Kidney (tissue), 22 donors: ENCODE results near the gene P4HA1. TPM values are rescaled to one million over a fixed set of nuclear protein-coding genes. Genes with fewer than 3 reads are reported as not detected.

ENCODE experiments used
- DNase-seq, 5 donors: peaks; one replicate each; pipeline ENCODE4 v3.0.0-alpha.2; 2013 to 2020
- FAIRE-seq: peaks from 2 replicates; lab custom pipeline; 2012; peaks lifted over from hg19 to GRCh38; lab: Jason Lieb, UNC
- H3K27ac ChIP-seq, 2 donors: one replicate each; pipeline ENCODE4 v1.7.0; 2013; ENCODE audit warnings: low read depth in 2 of 2, low read length in 2 of 2, inconsistent platforms in 1 of 2
- H3K27me3 ChIP-seq: one replicate; pipeline ENCODE4 v1.7.1; 2013; ENCODE audit warnings: low read length, inconsistent platforms; ENCODE audit not compliant: control insufficient read depth, insufficient read depth
- H3K36me3 ChIP-seq, 3 donors: one replicate each; pipeline versions ENCODE4 v1.7.0 to v1.7.1; 2013; ENCODE audit warnings: low read length in 3 of 3, control low read depth in 1 of 3, inconsistent platforms in 1 of 3; ENCODE audit not compliant: insufficient read depth in 3 of 3, control insufficient read depth in 2 of 3
- H3K4me1 ChIP-seq, 3 donors: one replicate each; pipeline versions ENCODE4 v1.7.0 to v1.7.1; 2013; ENCODE audit warnings: low read length in 3 of 3, inconsistent platforms in 1 of 3, low read depth in 1 of 3; ENCODE audit not compliant: control insufficient read depth in 2 of 3, insufficient read depth in 2 of 3
- H3K4me3 ChIP-seq, 3 donors: one replicate each; pipeline versions ENCODE4 v1.7.0 to v1.8.1; 2013; ENCODE audit warnings: low read length in 3 of 3, control low read depth in 1 of 3, inconsistent platforms in 1 of 3
- H3K9ac ChIP-seq, 3 donors: one replicate each; pipeline versions ENCODE4 v1.7.0 to v1.7.1; 2013; ENCODE audit warnings: low read length in 3 of 3, control low read depth in 1 of 3, inconsistent platforms in 1 of 3
- H3K9me3 ChIP-seq, 3 donors: one replicate each; pipeline versions ENCODE4 v1.7.0 to v1.7.1; 2013; ENCODE audit warnings: low read length in 3 of 3, control low read depth in 1 of 3, inconsistent platforms in 1 of 3; ENCODE audit not compliant: control insufficient read depth in 2 of 3, insufficient read depth in 1 of 3
- intact Hi-C: fragments of 100-400 bp; cut with DNase I; formaldehyde crosslinking; loops from one replicate; pipeline ENCODE4 v1.11.1; 2022
- long read RNA-seq, 10 donors: library from polyadenylated mRNA in 1 of 10; unstranded in 1 of 10; transcript quantifications; one replicate each; pipeline ENCODE4 v2.0.0 and lab custom pipeline, GENCODE V29; 2021 to 2026
- polyA plus RNA-seq: library from polyadenylated mRNA; stranded (reverse); fragments of 350-450 nt; fragmentation: Illumina TruSeq; extraction: RNeasy Lipid Tissue Mini Kit (QIAGEN cat#74804); gene quantifications from one replicate; pipeline ENCODE4 v1.2.3, GENCODE V29; 2014; ENCODE audit warnings: low read depth, low replicate concordance; ENCODE audit not compliant: insufficient read depth
- total RNA-seq: library from RNA; stranded (reverse); fragmentation: NEBNext Ultra II Directional; extraction: Animal tissue kit (Norgen Biotek cat#: 25700); gene quantifications from one replicate; pipeline ENCODE4 v1.2.1, GENCODE V29; 2021
- TF ChIP-seq, protein P1 (sequence below): IDR thresholded peaks from 3 replicates; pipeline ENCODE4 v1.5.1; 2012; ENCODE audit warnings: mild to moderate bottlenecking, moderate library complexity, borderline replicate concordance; ENCODE audit not compliant: insufficient read depth; ENCODE audit errors: extremely low read depth
- donor health status: control.
- donor health status: control.
- donor health status: control.
- donor health status: control.
- donor health status: control.
- donor health status: DM: yes; HTN: yes; CAD: no.
- donor health status: Normal renal cell carcinoma (clear cell type).

P4HA1 gene
- total RNA-seq (25.3 TPM), polyA plus RNA-seq (15.7 TPM)
- long read RNA-seq, donor 1, transcript P4HA1-203 (15 exons, 2,727 nt) = major isoform, 5 of 13 reads
- long read RNA-seq, donor 1, partial matches to known transcripts = 5 of 13 reads
- long read RNA-seq, donor 1, other reads (novel, unspliced or antisense) = 0 of 13 reads
- long read RNA-seq, donor 2, transcript P4HA1-203 (15 exons, 2,727 nt) = major isoform, 7 of 16 reads
- long read RNA-seq, donor 2, partial matches to known transcripts = 5 of 16 reads
- long read RNA-seq, donor 2, other reads (novel, unspliced or antisense) = 0 of 16 reads
- long read RNA-seq, donor 3, transcript P4HA1-203 (15 exons, 2,727 nt) = major isoform, 11 of 43 reads
- long read RNA-seq, donor 3, partial matches to known transcripts = 28 of 43 reads
- long read RNA-seq, donor 3, other reads (novel, unspliced or antisense) = 0 of 43 reads
- long read RNA-seq, donor 4, partial matches to known transcripts = 8 of 12 reads
- long read RNA-seq, donor 4, other reads (novel, unspliced or antisense) = 0 of 12 reads
- long read RNA-seq, donor 5 = 0 reads
- long read RNA-seq, donor 6, transcript P4HA1-202 (15 exons, 2,727 nt) = major isoform, 5 of 30 reads
- long read RNA-seq, donor 6, partial matches to known transcripts = 23 of 30 reads
- long read RNA-seq, donor 6, other reads (novel, unspliced or antisense) = 0 of 30 reads
- long read RNA-seq, donor 7, transcript P4HA1-202 (15 exons, 2,727 nt) = minor isoform, 7 of 25 reads
- long read RNA-seq, donor 7, transcript P4HA1-203 (15 exons, 2,727 nt) = major isoform, 11 of 25 reads
- long read RNA-seq, donor 7, partial matches to known transcripts = 2 of 25 reads
- long read RNA-seq, donor 7, other reads (novel, unspliced or antisense) = 5 of 25 reads
- long read RNA-seq, donor 8, partial matches to known transcripts = 11 of 14 reads
- long read RNA-seq, donor 8, other reads (novel, unspliced or antisense) = 0 of 14 reads
- long read RNA-seq, donor 9, partial matches to known transcripts = 9 of 13 reads
- long read RNA-seq, donor 9, other reads (novel, unspliced or antisense) = 0 of 13 reads
- long read RNA-seq, donor 10, partial matches to known transcripts = 14 of 21 reads
- long read RNA-seq, donor 10, other reads (novel, unspliced or antisense) = 0 of 21 reads

- peak; percentile 70 for FAIRE-seq
Measured at GRCh38 chr10:73096449-73097304, at the start of gene P4HA1. Gene P4HA1, minus strand, starts transcription at chr10:73096866. Its CDS starts 21,983 bp downstream, at chr10:73074883.

GRCh38 chr10:73141603-73142002 is 44.9 kb upstream of the P4HA1 start:
- TF ChIP-seq, protein P1, sequence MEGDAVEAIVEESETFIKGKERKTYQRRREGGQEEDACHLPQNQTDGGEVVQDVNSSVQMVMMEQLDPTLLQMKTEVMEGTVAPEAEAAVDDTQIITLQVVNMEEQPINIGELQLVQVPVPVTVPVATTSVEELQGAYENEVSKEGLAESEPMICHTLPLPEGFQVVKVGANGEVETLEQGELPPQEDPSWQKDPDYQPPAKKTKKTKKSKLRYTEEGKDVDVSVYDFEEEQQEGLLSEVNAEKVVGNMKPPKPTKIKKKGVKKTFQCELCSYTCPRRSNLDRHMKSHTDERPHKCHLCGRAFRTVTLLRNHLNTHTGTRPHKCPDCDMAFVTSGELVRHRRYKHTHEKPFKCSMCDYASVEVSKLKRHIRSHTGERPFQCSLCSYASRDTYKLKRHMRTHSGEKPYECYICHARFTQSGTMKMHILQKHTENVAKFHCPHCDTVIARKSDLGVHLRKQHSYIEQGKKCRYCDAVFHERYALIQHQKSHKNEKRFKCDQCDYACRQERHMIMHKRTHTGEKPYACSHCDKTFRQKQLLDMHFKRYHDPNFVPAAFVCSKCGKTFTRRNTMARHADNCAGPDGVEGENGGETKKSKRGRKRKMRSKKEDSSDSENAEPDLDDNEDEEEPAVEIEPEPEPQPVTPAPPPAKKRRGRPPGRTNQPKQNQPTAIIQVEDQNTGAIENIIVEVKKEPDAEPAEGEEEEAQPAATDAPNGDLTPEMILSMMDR = no peak
- FAIRE-seq (no peak), DNase-seq (no peak)
- no peak overlapping the region for H3K4me3 ChIP-seq
- H3K27ac ChIP-seq = no peak overlapping the region
- peaks cover 0 to 27% (median 7%) of the 10 kb centered on the region in 3 donors for H3K36me3 ChIP-seq
- H3K27me3 ChIP-seq = no peaks in the 10 kb centered on the region
- intact Hi-C loops = no loop called here
- H3K4me1 ChIP-seq = no peaks in the 10 kb centered on the region
- H3K9me3 ChIP-seq = no peaks in the 10 kb centered on the region
- no peak overlapping the region for H3K9ac ChIP-seq

More at GRCh38 chr10:73096449-73097304, at the start of gene P4HA1:
- H3K9me3 ChIP-seq = no peaks in the 10 kb centered on the region
- intact Hi-C loops = no loop called here
- H3K9ac ChIP-seq = peak within 1 kb of the TSS; percentile 81 to 99 (median 85)
- H3K4me3 ChIP-seq = peak within 1 kb of the TSS; percentile 71 to 97 (median 92)
- no peaks in the 10 kb centered on the region for H3K36me3 ChIP-seq
- peaks cover 0 to 4% (median 2%) of the 10 kb centered on the region in 3 donors for H3K4me1 ChIP-seq
- H3K27ac ChIP-seq = peak within 1 kb of the TSS; percentile 96 to 98
- DNase-seq = peak; percentile 99 to 100 (median 99)
- TF ChIP-seq, protein P1 = peak; percentile 67
- no peaks in the 10 kb centered on the region for H3K27me3 ChIP-seq

- TF ChIP-seq, protein P1 = no peak
- no peak overlapping the region for H3K27ac ChIP-seq
- H3K4me1 ChIP-seq = no peaks in the 10 kb centered on the region
- no peak overlapping the region for H3K9ac ChIP-seq
- H3K36me3 ChIP-seq = peaks cover 0 to 42% (median 15%) of the 10 kb centered on the region in 3 donors
- FAIRE-seq (no peak), DNase-seq (no peak)
- H3K27me3 ChIP-seq = no peaks in the 10 kb centered on the region
- H3K4me3 ChIP-seq = no peak overlapping the region
- intact Hi-C loops = no loop called here
- H3K9me3 ChIP-seq = no peaks in the 10 kb centered on the region
Measured at GRCh38 chr10:73139251-73139650, 42.6 kb upstream of the P4HA1 start.
